B cell (primary cell): ENCODE data around the gene MAD1L1. TPM values are rescaled to one million over a fixed set of nuclear protein-coding genes. Genes with fewer than 3 reads are reported as not detected.

Experiments used
- ATAC-seq: fragments of 200-7000 bp; cut with Tn5 transposase; one replicate; pipeline ENCODE4 v1.10.0; 2021; ENCODE audit warnings: low read depth, mild to moderate bottlenecking, moderate number of reproducible peaks, moderate library complexity
- CTCF ChIA-PET: fragments of 350-600 bp; sonication (Branson Sonifier 250); formaldehyde crosslinking; loops from one replicate; lab custom pipeline; 2021; ENCODE audit warnings: antibody characterized with exemption, inconsistent platforms; lab: Charles Lee
- POLR2A ChIA-PET: fragments of 350-600 bp; sonication (Branson Sonifier 250); formaldehyde crosslinking; loops from one replicate; lab custom pipeline; 2021; ENCODE audit warnings: antibody characterized with exemption; lab: Charles Lee
- DNase-seq: peaks from one replicate; pipeline ENCODE4 v3.0.0; 2013
- H2AFZ ChIP-seq: 2 replicates; pipeline ENCODE4 v1.6.1; 2012; ENCODE audit warnings: mild to moderate bottlenecking, low read depth, low read length; ENCODE audit not compliant: insufficient read depth, poor library complexity, severe bottlenecking
- H3K27ac ChIP-seq, 2 donors: 1 replicate in 1 of 2; 2 replicates in 1 of 2; pipeline ENCODE4 v1.5.1; 2012 to 2013; ENCODE audit warnings: low read length in 2 of 2, mild to moderate bottlenecking in 2 of 2, moderate library complexity in 1 of 2
- H3K27me3 ChIP-seq, 4 experiments: fragments of 200-600 bp in 1 of 4; sonication (generic) in 1 of 4; replicated peaks in 1 of 4; 1 replicate in 2 of 4; 2 replicates in 2 of 4; pipeline versions ENCODE4 v1.6.1 to v1.7.0; 2013 to 2016; ENCODE audit warnings: low read length in 3 of 4, mild to moderate bottlenecking in 2 of 4, mixed read lengths in 1 of 4, moderate library complexity in 1 of 4; ENCODE audit not compliant: insufficient read depth in 4 of 4, control insufficient read depth in 3 of 4; ENCODE audit errors: control extremely low read depth in 1 of 4
- H3K36me3 ChIP-seq, 2 experiments: replicated peaks in 1 of 2; 1 replicate in 1 of 2; 2 replicates in 1 of 2; pipeline versions ENCODE4 v1.6.1 to v1.7.1; 2013; ENCODE audit warnings: low read length in 1 of 2; ENCODE audit not compliant: insufficient read depth in 2 of 2, control insufficient read depth in 1 of 2; ENCODE audit errors: control extremely low read depth in 1 of 2, extremely low read depth in 1 of 2
- H3K4me1 ChIP-seq, 2 donors: fragments of 200-600 bp in 1 of 2; sonication (generic) in 1 of 2; 1 replicate in 1 of 2; 2 replicates in 1 of 2; pipeline versions ENCODE4 v1.5.1 to v1.6.1; 2013 to 2017; ENCODE audit warnings: low read length in 2 of 2; ENCODE audit not compliant: control insufficient read depth in 2 of 2, insufficient read depth in 2 of 2
- H3K4me2 ChIP-seq: replicated peaks from 2 replicates; pipeline ENCODE3; 2012; ENCODE audit warnings: mild to moderate bottlenecking, low read depth, low read length; ENCODE audit not compliant: poor library complexity, severe bottlenecking
- H3K4me3 ChIP-seq, 5 experiments: fragments of 200-600 bp in 1 of 5; sonication (generic) in 1 of 5; 1 replicate in 3 of 5; 2 replicates in 2 of 5; pipeline versions ENCODE4 v1.5.1 to v1.7.0; 2011 to 2016; ENCODE audit warnings: low read length in 4 of 5, mild to moderate bottlenecking in 4 of 5, low read depth in 2 of 5, control low read depth in 1 of 5, moderate library complexity in 1 of 5; ENCODE audit not compliant: insufficient read depth in 1 of 5; ENCODE audit errors: control extremely low read depth in 1 of 5, extremely low read depth in 1 of 5
- H3K79me2 ChIP-seq: fragments of 200-600 bp; sonication (generic); one replicate; pipeline ENCODE4 v1.6.0; 2016; ENCODE audit warnings: low read length; ENCODE audit not compliant: control insufficient read depth, insufficient read depth
- H3K9ac ChIP-seq: fragments of 200-600 bp; sonication (generic); 2 replicates; pipeline ENCODE4 v1.6.1; 2017; ENCODE audit warnings: mild to moderate bottlenecking, low read length, moderate library complexity
- H3K9me3 ChIP-seq, 3 donors: one replicate each; pipeline versions ENCODE4 v1.6.1 to v1.7.1; 2013; ENCODE audit warnings: low read length in 2 of 3; ENCODE audit not compliant: control insufficient read depth in 2 of 3, insufficient read depth in 1 of 3; ENCODE audit errors: control extremely low read depth in 1 of 3
- H4K20me1 ChIP-seq: 2 replicates; pipeline ENCODE4 v1.6.0; 2012; ENCODE audit warnings: mild to moderate bottlenecking, low read length; ENCODE audit not compliant: insufficient read depth, control insufficient read depth, poor library complexity, severe bottlenecking
- H3K27ac Mint-ChIP-seq: one replicate; pipeline ENCODE4 v1.8.0; 2021; ENCODE audit warnings: mixed read lengths
- H3K27me3 Mint-ChIP-seq: one replicate; pipeline ENCODE4 v1.8.0; 2021; ENCODE audit warnings: mixed read lengths
- H3K4me1 Mint-ChIP-seq: one replicate; pipeline ENCODE4 v1.8.0; 2021; ENCODE audit warnings: mixed read lengths
- H3K4me3 Mint-ChIP-seq: one replicate; pipeline ENCODE4 v1.8.0; 2021; ENCODE audit warnings: mixed read lengths
- H3K9me3 Mint-ChIP-seq: one replicate; pipeline ENCODE4 v1.8.0; 2022; ENCODE audit warnings: mixed read lengths; ENCODE audit not compliant: insufficient read depth
- EZH2 ChIP-seq: IDR thresholded peaks from 2 replicates; pipeline ENCODE4 v1.6.1; 2012; ENCODE audit warnings: borderline replicate concordance, low read depth, mild to moderate bottlenecking, moderate library complexity, low read length; ENCODE audit not compliant: insufficient read depth, poor library complexity, severe bottlenecking
- WGBS: methylation state at CpG from one replicate; pipeline ENCODE4 v1.1.5; 2013; ENCODE audit warnings: missing lambda C conversion rate; ENCODE audit not compliant: insufficient coverage; 5-methylcytosine and 5-hydroxymethylcytosine counted together
- intact Hi-C: fragments of 100-400 bp; cut with micrococcal nuclease; formaldehyde crosslinking; loops from one replicate; pipeline ENCODE4 v1.10.0; 2022
- polyA plus RNA-seq: library from polyadenylated mRNA; depleted of rRNA; stranded (reverse); fragments of >200 nt; gene quantifications from 2 replicates; pipeline ENCODE4 v1.2.3, GENCODE V29; 2012
- total RNA-seq, 2 donors: library from RNA; stranded (reverse); fragments of 120-200 nt in 1 of 2; gene quantifications; 1 replicate in 1 of 2; 2 replicates in 1 of 2; pipeline versions ENCODE4 v1.2.3 to v1.2.4, GENCODE V29; 2013 to 2022
- TF ChIP-seq, protein P1 (sequence below): fragments of 200-600 bp; IDR thresholded peaks from one replicate; pipeline ENCODE4 v1.8.0; 2022; ENCODE audit warnings: antibody characterized with exemption, mild to moderate bottlenecking

The MAD1L1 gene
- total and polyA plus RNA-seq, 2 donors (not counting 1 experiment from before 2014, with no cell fraction given), result 86.7 to 110 TPM

DNA sequence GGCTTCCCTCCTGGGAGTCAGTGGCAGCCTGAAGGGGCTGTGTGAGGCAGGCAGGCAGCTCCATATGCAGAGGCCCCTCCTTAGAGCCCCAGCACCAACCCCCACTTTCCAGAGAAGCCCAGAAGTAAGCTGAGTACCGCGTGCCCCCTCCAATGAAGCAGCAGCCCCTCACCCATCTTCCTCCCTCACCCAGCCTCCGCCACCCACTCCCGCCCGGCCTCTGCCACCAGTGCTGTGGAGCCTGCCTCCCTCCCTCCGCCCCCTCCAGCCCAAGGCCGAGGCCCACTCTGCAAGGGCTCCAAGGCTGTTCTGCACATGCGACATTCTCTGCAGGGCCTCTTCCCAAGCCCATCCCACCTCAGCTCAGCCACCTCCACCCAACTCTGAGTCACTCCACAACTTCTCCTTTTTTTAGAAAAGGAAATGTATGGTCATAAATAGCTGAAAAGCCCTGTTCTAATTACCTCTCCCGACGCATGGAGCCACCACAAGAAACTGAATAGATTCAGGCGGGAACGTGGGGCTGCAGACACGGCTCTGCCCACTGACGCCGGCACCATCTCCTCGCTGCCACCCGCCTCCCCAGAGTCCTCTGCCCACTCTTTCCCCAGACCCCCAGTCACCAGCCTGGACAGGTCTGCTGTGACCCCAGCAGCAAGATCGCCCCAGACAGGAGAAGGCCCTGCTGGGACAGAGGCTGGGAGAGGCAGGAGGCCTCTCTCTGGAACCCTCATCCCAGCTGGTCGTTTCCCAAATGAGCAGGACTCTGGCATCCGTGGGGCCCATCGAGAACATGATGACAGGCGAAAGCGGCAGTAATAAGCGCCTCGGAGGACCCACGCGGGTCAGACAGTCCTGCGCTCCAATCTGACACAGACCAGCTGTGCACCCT lies 213.9 kb downstream of the MAD1L1 start:
- Histone ChIP-seq H3K27ac (peak overlapping the region; percentile 81 to 93), H3K9ac (peak overlapping the region; percentile 47), H2AFZ (peak overlapping the region; percentile 70), H3K4me3 (peak overlapping the region in 4 of 5 experiments; percentile 14 to 42 (median 38)), H3K36me3 (no peaks in the 10 kb centered on the region), H3K4me2 (peak overlapping the region; percentile 75), H3K79me2 (peaks cover 25% of the 10 kb centered on the region), H4K20me1 (no peaks in the 10 kb centered on the region), H3K27me3 (no peaks in the 10 kb centered on the region), H3K9me3 (no peaks in the 10 kb centered on the region), H3K4me1 (peaks cover 30 to 36% of the 10 kb centered on the region in 2 donors)
- ChIA-PET CTCF (interaction anchor here (1.1 kb wide), 1 partner anchor 329 kb away, joined by 3 read pairs; no protein-coding TSS in a partner anchor), POLR2A (interaction anchor here (0.6 to 1.1 kb wide), 4 partner anchors 18 to 79 kb away, joined by 3 to 8 read pairs (median 4); no protein-coding TSS in a partner anchor)
- DNase-seq (peak; percentile 61), ATAC-seq (peak; percentile 19)
- 31% methylated on average over 27 of the region's 28 CpGs for WGBS
- peak overlapping the region; percentile 93 for H3K27ac Mint-ChIP-seq
- H3K27me3 Mint-ChIP-seq, result no peaks in the 10 kb centered on the region
- intact Hi-C loops, result loop anchor here (1.0 to 5.0 kb wide), 6 partner anchors 19 to 448 kb away; partner anchors contain the start of genes EIF3B and PSMG3
- peaks cover 45% of the 10 kb centered on the region for H3K4me1 Mint-ChIP-seq
- H3K4me3 Mint-ChIP-seq, result peak overlapping the region; percentile 87
- H3K9me3 Mint-ChIP-seq, result no peaks in the 10 kb centered on the region
- TF ChIP-seq EZH2, result no peak
- TF ChIP-seq, protein P1, sequence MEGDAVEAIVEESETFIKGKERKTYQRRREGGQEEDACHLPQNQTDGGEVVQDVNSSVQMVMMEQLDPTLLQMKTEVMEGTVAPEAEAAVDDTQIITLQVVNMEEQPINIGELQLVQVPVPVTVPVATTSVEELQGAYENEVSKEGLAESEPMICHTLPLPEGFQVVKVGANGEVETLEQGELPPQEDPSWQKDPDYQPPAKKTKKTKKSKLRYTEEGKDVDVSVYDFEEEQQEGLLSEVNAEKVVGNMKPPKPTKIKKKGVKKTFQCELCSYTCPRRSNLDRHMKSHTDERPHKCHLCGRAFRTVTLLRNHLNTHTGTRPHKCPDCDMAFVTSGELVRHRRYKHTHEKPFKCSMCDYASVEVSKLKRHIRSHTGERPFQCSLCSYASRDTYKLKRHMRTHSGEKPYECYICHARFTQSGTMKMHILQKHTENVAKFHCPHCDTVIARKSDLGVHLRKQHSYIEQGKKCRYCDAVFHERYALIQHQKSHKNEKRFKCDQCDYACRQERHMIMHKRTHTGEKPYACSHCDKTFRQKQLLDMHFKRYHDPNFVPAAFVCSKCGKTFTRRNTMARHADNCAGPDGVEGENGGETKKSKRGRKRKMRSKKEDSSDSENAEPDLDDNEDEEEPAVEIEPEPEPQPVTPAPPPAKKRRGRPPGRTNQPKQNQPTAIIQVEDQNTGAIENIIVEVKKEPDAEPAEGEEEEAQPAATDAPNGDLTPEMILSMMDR, result no peak
